Vagina (tissue), 2 donors: ENCODE measurements around the gene COL23A1. TPM values are rescaled to one million over a fixed set of nuclear protein-coding genes. Genes with fewer than 3 reads are reported as not detected.
"Not testable (repeated sequence)": the region's sequence is repeated elsewhere in the genome, so short reads cannot be mapped to it uniquely, and the experiment has no call there.

Source experiments
- DNase-seq, 2 donors: peaks; one replicate each; pipeline ENCODE4 v3.0.0-alpha.2; 2017; ENCODE audit errors: extremely low spot score in 2 of 2
- H3K27ac ChIP-seq: fragments of 200-600 bp; sonication (generic); one replicate; pipeline ENCODE4 v1.5.1; 2019
- H3K27me3 ChIP-seq: fragments of 200-600 bp; sonication (generic); one replicate; pipeline ENCODE4 v1.5.1; 2019
- H3K36me3 ChIP-seq, 2 donors: fragments of 200-600 bp; sonication (generic); one replicate each; pipeline ENCODE4 v1.5.1; 2017 to 2019
- H3K4me1 ChIP-seq: fragments of 200-600 bp; sonication (generic); one replicate; pipeline ENCODE4 v1.5.1; 2019
- H3K4me3 ChIP-seq, 2 donors: fragments of 200-600 bp; sonication (generic); 1 replicate in 1 of 2; 2 replicates in 1 of 2; pipeline ENCODE4 v1.5.1; 2016 to 2019
- H3K9me3 ChIP-seq: fragments of 200-600 bp; sonication (generic); one replicate; pipeline ENCODE4 v1.5.1; 2019
- POLR2A ChIP-seq, 2 donors: fragments of 450-650 bp; IDR thresholded peaks; one replicate each; pipeline ENCODE4 v1.6.1; 2017; ENCODE audit warnings: antibody characterized with exemption in 2 of 2, mild to moderate bottlenecking in 2 of 2, moderate library complexity in 2 of 2
- POLR2AphosphoS5 ChIP-seq, 2 donors: sonication (generic); formaldehyde crosslinking; IDR thresholded peaks; one replicate each; pipeline ENCODE4 v1.9.0; 2017; ENCODE audit warnings: antibody characterized with exemption in 2 of 2, mild to moderate bottlenecking in 2 of 2, low read depth in 1 of 2; ENCODE audit not compliant: insufficient read depth in 1 of 2
- intact Hi-C: fragments of 100-400 bp; cut with DNase I; formaldehyde crosslinking; loops from one replicate; pipeline ENCODE4 v1.15.1; 2023
- total RNA-seq: library from RNA; depleted of rRNA; stranded (reverse); fragments of >200 nt; gene quantifications from one replicate; pipeline ENCODE4 v1.2.3, GENCODE V29; 2016
- TF ChIP-seq, protein P1 (sequence below), 3 experiments: fragments of 450-650 bp in 2 of 3; fragments of 200-600 bp in 1 of 3; sonication (generic) in 1 of 3; IDR thresholded peaks; one replicate each; pipeline ENCODE4 v1.5.1; 2017 to 2019; ENCODE audit warnings: antibody characterized with exemption in 3 of 3, mild to moderate bottlenecking in 2 of 3, moderate library complexity in 2 of 3

The COL23A1 gene
- total RNA-seq, 1 donor from 2014 or later: 3.7 TPM

DNA sequence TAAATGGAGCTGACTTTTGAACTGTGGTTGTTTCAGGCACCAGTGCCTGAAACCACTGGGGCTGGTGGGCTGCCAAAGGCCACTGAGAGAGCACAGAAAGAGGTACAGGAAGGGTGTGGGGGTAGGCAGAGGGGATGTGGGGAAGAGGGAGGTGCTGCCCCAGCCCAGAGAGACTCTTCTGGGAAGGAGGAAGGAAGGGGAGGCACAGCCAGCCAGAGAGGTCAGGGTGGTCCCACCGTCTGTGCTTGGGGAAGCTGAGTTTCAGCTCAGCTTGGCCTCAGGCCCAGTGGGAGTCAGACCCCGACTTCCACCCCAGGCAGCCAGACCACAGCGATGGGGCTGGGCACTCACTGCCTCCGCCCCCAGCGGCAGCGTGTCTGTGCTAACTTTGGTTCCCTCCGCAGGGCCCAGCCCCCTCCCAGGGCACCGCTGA is 348.9 kb downstream of the COL23A1 start:
- intact Hi-C loops: no loop called here
- Histone ChIP-seq H3K4me1 (peaks cover 29% of the 10 kb centered on the region), H3K9me3 (no peaks in the 10 kb centered on the region), H3K27me3 (no peaks in the 10 kb centered on the region), H3K36me3 (no peaks in the 10 kb centered on the region), H3K27ac (no peak overlapping the region), H3K4me3 (no peak overlapping the region)
- TF ChIP-seq POLR2AphosphoS5 (IDR thresholded peaks at IDR 0.05; ENCODE audit: insufficient read depth in 1 of 2, low read depth in 1 of 2) (no peak), POLR2A (IDR thresholded peaks at IDR 0.05) (no peak)
- TF ChIP-seq, protein P1, sequence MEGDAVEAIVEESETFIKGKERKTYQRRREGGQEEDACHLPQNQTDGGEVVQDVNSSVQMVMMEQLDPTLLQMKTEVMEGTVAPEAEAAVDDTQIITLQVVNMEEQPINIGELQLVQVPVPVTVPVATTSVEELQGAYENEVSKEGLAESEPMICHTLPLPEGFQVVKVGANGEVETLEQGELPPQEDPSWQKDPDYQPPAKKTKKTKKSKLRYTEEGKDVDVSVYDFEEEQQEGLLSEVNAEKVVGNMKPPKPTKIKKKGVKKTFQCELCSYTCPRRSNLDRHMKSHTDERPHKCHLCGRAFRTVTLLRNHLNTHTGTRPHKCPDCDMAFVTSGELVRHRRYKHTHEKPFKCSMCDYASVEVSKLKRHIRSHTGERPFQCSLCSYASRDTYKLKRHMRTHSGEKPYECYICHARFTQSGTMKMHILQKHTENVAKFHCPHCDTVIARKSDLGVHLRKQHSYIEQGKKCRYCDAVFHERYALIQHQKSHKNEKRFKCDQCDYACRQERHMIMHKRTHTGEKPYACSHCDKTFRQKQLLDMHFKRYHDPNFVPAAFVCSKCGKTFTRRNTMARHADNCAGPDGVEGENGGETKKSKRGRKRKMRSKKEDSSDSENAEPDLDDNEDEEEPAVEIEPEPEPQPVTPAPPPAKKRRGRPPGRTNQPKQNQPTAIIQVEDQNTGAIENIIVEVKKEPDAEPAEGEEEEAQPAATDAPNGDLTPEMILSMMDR (IDR thresholded peaks at IDR 0.05): no peak
- no peak for DNase-seq

DNA sequence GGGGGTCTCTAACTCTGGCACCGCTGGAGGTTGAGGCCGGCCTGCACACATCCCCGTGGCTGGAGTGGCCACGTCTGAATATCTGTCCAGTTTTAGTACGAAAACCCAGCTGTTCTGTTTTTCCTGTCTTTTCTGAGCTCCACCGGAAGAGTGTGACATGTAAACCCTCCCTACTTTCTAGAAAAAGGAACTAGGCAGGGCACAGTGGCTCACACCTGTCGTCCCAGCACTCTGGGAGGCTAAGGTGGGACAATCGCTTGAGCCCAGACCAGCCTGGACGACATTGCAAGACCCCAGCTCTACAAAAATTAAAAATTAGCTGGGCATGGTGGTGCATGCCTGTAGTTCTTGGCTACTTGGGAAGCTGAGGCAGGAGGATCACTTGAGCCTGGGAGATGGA is 349.4 kb downstream of the COL23A1 start:
- intact Hi-C loops: no loop called here
- Histone ChIP-seq H3K27ac (no peak overlapping the region), H3K4me1 (peaks cover 29% of the 10 kb centered on the region), H3K9me3 (no peaks in the 10 kb centered on the region), H3K27me3 (no peaks in the 10 kb centered on the region), H3K36me3 (no peaks in the 10 kb centered on the region), H3K4me3 (no peak overlapping the region)
- DNase-seq: no peak
- TF ChIP-seq POLR2AphosphoS5 (IDR thresholded peaks at IDR 0.05; ENCODE audit: insufficient read depth in 1 of 2, low read depth in 1 of 2): no peak
- TF ChIP-seq POLR2A (IDR thresholded peaks at IDR 0.05): no peak
- TF ChIP-seq, protein P1 (IDR thresholded peaks at IDR 0.05): no peak

DNA sequence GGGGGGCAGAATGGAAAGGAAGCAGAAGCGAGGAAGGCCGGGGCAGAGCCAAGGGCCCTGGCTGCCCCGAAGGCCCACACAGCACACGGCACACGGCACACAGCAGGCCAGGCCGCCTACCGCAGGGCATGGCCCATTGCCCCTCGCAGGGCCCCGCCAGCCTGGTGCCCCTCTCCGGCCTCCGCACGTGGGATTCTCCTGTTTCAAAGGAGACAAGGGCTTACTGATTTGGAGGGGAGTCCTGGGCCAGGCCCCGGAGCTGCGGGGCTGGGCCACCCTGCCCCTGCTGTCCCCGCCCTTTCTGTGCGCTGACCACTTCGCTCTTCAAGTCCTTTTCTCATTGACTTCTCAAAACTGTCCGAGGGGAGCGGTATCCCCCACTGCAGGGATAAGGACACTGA is 349.9 kb downstream of the COL23A1 start:
- Histone ChIP-seq H3K27ac (no peak overlapping the region), H3K36me3 (no peaks in the 10 kb centered on the region), H3K4me1 (peaks cover 29% of the 10 kb centered on the region), H3K27me3 (no peaks in the 10 kb centered on the region), H3K9me3 (no peaks in the 10 kb centered on the region), H3K4me3 (no peak overlapping the region)
- intact Hi-C loops: no loop called here
- TF ChIP-seq, protein P1 (IDR thresholded peaks at IDR 0.05): no peak
- no peak for TF ChIP-seq POLR2AphosphoS5 (IDR thresholded peaks at IDR 0.05; ENCODE audit: insufficient read depth in 1 of 2, low read depth in 1 of 2)
- TF ChIP-seq POLR2A (IDR thresholded peaks at IDR 0.05): no peak
- DNase-seq: no peak

DNA sequence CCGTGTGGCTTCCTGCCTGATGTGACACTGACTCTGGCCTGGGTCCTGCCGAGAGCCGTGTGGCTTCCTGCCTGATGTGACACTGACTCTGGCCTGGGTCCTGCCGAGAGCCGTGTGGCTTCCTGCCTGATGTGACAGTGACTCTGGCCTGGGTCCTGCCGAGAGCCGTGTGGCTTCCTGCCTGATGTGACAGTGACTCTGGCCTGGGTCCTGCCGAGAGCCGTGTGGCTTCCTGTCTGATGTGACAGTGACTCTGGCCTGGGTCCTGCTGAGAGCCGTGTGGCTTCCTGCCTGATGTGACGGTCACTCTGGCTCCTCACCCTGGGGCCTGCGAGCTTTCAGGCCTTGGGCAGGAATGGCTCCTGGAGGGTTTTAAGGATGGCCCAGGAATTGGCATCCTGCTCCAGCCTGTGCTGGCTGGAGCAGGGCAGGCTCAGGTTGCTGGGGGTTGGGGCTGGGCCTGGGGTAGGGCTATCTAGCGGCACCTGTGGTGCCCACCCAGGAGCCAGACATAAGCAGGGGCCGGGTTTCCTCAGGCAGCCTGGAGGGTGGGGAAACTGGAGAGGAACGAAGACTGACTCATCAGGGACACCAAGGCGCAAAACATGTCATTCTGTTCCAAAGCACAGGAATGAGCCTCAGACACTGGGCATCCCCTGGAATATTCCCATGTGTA is 350.4 kb downstream of the COL23A1 start:
- H3K27me3 ChIP-seq, H3K9me3 ChIP-seq, DNase-seq, H3K4me3 ChIP-seq, H3K36me3 ChIP-seq, intact Hi-C loops: not testable (repeated sequence)
- Histone ChIP-seq H3K27ac (peak overlapping the region; percentile 28), H3K4me1 (peaks cover 34% of the 10 kb centered on the region)

DNA sequence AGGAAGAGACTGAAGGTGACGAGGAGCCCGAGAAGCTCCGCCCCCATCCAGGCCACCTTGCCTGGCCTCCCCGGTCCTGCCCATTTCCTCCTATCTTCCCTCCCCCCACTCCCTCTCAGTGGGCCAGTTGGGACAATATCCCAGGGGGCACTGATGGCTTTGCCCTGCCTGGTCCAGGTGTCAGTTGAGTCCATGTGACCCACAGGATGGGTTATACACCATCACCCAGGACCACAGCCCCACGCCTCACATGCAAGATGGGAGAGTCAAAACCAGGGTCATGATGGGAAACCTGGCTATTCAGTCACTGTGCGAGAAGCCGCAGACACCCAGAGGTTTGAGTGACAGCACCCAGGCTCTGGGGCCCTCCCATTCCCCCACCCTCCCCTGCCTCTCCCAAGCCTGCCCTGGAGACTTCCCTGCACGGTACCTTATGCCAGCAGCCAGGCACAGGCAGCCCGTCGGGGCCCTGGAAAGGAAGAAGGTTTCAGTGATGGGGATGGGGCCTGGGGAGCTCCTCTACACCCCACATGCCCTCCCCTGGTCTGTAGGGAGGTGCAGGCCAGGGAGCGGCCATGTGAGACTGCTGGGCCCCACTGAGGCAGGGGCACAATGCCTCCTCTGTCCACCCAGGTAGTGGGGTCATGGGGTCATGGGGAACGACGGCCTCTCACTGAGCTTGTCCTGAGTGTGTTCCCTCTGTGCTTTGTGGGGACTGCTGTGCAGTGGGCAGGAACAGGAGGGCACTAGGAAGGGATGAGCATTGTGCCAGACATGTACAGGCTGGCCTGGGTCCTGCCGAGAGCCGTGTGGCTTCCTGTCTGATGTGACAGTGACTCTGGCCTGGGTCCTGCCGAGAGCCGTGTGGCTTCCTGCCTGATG is 351.2 kb downstream of the COL23A1 start:
- Histone ChIP-seq H3K4me1 (peaks cover 34% of the 10 kb centered on the region), H3K27ac (peak overlapping the region; percentile 28), H3K9me3 (no peaks in the 10 kb centered on the region), H3K4me3 (no peak overlapping the region), H3K27me3 (no peaks in the 10 kb centered on the region), H3K36me3 (no peaks in the 10 kb centered on the region)
- no peak for TF ChIP-seq POLR2A (IDR thresholded peaks at IDR 0.05)
- TF ChIP-seq, protein P1 (IDR thresholded peaks at IDR 0.05): no peak
- TF ChIP-seq POLR2AphosphoS5 (IDR thresholded peaks at IDR 0.05; ENCODE audit: insufficient read depth in 1 of 2, low read depth in 1 of 2): no peak
- intact Hi-C loops: no loop called here
- DNase-seq: no peak
